Brain pericyte (primary cell): ENCODE results near the gene ZNF638.
"Not testable (repeated sequence)": the region's sequence is repeated elsewhere in the genome, so short reads cannot be mapped to it uniquely, and the experiment has no call there.

Experiments
- DNase-seq: peaks from one replicate; pipeline ENCODE4 v3.0.0-alpha.2; 2012; ENCODE audit warnings: low read depth, low spot score

The ZNF638 gene

GRCh38 chr2:71409611-71410010 lies 78.0 kb downstream of the ZNF638 start:
- DNase-seq = no peak

DNA sequence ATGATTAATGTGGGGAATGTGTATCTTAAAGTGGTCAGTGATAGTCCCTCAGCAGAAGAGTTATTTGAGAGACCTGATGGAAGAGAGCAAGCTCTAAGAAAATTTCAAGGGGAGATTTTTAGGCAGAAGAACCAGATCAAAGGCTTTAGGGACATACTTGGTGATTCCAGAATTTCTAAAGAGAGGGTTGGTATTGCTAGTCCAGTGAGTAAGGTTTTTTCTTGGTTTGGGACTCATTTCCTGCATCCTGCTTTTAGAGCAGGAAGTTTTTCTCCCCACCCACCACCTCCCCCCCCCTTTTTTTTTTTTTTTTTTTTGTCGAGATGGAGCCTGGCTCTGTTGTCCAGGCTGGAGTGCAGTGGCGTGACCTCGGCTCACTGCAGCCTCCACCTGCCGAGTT lies 79.1 kb downstream of the ZNF638 start:
- no peak for DNase-seq

DNA sequence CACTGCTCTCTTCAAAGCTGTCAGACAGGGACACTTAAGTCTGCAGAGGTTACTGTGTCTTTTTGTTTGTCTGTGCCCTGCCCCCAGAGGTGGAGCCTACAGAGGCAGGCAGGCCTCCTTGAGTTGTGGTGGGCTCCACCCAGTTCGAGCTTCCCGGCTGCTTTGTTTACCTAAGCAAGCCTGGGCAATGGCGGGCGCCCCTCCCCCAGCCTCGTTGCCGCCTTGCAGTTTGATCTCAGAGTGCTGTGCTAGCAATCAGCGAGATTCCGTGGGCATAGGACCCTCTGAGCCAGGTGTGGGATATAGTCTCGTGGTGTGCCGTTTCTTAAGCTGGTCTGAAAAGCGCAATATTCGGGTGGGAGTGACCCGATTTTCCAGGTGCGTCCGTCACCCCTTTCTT lies 85.3 kb downstream of the ZNF638 start:
- not testable (repeated sequence) for DNase-seq

- DNase-seq = no peak
Observed at GRCh38 chr2:71417300-71418202, 86.0 kb downstream of the ZNF638 start.

DNA sequence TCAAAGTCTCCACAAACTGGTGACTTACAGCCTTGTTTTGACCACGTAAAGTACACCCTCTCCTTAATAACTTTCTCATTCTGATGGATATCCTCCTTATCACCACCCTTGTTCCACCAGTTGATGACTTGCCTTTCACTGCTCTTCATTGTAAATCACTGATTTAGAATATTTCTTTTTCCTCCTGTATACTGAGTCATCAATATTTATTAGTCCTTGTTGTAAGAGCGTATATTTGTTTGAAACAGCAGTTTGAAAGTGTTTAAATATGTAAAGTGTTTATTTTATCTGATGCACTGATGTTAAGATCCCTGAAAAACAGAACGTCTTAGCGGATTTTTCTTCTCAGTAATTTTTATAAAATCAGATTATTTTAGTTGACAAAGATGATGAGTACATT lies 87.6 kb downstream of the ZNF638 start:
- DNase-seq = no peak

DNA sequence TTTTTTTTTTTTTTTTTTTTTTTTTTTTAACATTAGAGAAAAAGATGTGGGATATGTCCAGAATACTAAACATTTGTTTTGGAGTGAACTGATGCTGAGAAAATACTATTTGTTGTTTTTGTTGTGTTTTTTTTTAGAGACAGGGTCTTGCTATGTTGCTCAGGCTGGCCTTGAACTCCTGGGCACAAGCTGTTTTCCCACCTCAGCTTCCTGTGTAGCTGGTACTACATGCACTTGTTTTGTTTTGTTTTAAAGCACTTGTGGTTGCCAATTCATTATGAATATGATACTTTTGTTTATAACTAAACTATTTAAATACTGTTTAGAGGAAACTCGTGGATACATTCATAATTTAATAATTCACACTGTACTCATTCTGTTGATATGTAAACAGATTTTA lies 88.4 kb downstream of the ZNF638 start:
- DNase-seq = no peak

GRCh38 chr2:71422786-71423185 lies 91.2 kb downstream of the ZNF638 start:
- DNase-seq = no peak

DNA sequence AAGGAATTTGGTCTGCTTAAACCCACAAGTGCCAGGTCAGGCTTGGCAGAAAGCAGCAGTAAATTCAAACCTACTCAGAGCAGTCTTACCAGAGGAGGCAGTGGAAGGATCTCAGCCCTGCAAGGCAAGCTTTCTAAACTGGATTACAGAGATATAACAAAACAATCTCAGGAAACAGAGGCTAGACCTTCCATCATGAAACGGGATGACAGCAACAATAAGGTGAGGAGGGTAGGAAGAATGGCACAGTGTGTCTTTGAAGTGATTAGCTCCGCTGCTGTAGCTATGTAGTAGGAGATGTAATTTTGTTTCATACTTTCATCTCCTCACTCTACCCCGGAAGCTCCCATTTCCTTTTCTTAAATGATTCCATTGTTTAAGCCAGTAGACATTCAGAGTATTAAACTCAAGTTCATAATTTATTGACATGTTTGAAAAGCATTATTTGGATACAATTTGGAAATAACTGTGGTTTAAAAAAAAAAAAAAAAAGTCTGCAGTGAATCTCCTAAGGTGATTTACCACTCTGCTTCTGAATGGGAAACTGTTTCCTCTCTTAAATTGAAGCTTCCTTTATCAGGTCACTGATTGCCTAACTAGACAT lies 92.3 kb downstream of the ZNF638 start:
- DNase-seq = no peak

- no peak for DNase-seq
Observed at GRCh38 chr2:71426721-71427120, 95.1 kb downstream of the ZNF638 start.

- DNase-seq = no peak
Observed at GRCh38 chr2:71428472-71429383, 97.1 kb downstream of the ZNF638 start.

GRCh38 chr2:71445142-71445541 lies 113.6 kb downstream of the ZNF638 start:
- not testable (repeated sequence) for DNase-seq

DNA sequence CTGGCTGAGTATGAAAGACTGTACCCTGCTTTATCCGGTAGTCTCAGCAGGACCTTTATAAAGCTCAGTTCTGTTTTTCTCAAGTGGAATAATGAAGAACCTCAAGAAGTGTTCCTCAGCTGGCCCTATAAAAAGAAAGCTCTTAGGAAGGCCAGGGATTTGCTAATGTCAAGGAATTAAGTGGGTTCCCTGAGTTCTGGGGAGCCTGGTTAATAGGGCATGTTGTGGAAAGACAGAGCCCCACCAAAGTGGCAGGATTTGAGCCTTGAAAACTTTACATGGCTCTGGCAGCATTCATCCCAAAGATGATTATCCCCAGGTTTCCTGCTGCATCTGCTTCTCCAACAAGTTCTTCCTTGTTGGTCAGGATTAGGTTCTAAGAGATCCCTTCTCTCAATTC lies 114.9 kb downstream of the ZNF638 start:
- DNase-seq = no peak

GRCh38 chr2:71449343-71449742 lies 117.8 kb downstream of the ZNF638 start:
- DNase-seq = no peak

- no peak for DNase-seq
Observed at GRCh38 chr2:71451705-71452104, 120.1 kb downstream of the ZNF638 start.

- DNase-seq = no peak
Observed at GRCh38 chr2:71452565-71452964, 121.0 kb downstream of the ZNF638 start.

- DNase-seq = no peak
Observed at GRCh38 chr2:71453404-71454220, 122.0 kb downstream of the ZNF638 start, which contains the start of gene DYSF. DYSF (plus strand) TSS chr2:71453561.

- DNase-seq = no peak
Observed at GRCh38 chr2:71454221-71455010, 122.8 kb downstream of the ZNF638 start.

- no peak for DNase-seq
Observed at GRCh38 chr2:71455011-71455740, 123.6 kb downstream of the ZNF638 start.

DNA sequence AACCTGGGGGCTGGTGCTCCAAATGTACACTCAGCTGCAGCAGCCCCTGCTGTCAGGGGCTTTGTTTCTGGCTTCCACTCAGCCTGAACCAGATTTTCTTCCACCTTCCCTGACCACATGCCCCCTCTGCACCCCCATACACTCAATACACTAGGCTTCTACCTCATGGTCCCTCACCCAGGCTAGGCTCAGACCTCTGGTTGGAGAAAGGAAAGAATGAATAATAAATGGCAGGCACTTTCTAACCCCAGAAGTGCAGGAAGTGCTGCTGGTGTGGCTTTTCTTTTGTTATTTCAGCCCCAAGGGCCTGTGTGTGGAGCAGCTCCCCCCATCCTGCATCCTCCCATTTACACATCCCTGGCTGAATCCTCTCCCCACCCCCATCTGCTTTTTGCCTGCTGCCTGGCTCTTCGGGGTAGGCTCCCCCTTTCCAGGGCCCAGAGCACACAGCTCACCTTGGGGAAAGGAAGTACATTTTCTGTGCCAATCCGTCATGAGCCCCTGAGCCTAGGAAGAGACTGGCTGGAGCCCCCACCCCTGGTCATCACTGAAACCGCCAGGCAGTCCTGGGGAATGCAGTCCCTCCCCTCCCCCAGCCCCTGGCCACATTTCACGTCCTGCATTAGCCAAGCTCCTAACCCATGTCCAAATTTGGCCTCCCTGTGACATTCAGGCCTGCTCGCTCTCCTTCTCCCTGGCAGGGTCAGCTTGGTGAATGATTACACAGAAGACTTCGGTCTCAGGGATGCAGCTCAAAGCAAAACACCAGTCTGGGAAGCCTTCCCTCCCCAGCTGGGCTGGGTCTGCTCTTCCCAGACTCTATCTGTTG lies 124.4 kb downstream of the ZNF638 start:
- no peak for DNase-seq
